Suprapubic skin (tissue), 3 donors: ENCODE data around the gene SHFL.

Experiments
- EP300 ChIP-seq: sonication (generic); formaldehyde crosslinking; IDR thresholded peaks from one replicate; pipeline ENCODE4 v1.6.1; 2017; ENCODE audit warnings: antibody characterized with exemption
- POLR2A ChIP-seq, 2 donors: fragments of 450-650 bp; IDR thresholded peaks; one replicate each; pipeline ENCODE4 v1.6.1; 2017; ENCODE audit warnings: antibody characterized with exemption in 2 of 2, mild to moderate bottlenecking in 2 of 2, moderate library complexity in 2 of 2
- TF ChIP-seq, protein P1 (sequence below), 2 donors: fragments of 200-600 bp in 1 of 2; fragments of 450-650 bp in 1 of 2; sonication (generic) in 1 of 2; IDR thresholded peaks; one replicate each; pipeline ENCODE4 v1.5.1; 2016 to 2019; ENCODE audit warnings: antibody characterized with exemption in 2 of 2, mild to moderate bottlenecking in 1 of 2, moderate library complexity in 1 of 2

DNA sequence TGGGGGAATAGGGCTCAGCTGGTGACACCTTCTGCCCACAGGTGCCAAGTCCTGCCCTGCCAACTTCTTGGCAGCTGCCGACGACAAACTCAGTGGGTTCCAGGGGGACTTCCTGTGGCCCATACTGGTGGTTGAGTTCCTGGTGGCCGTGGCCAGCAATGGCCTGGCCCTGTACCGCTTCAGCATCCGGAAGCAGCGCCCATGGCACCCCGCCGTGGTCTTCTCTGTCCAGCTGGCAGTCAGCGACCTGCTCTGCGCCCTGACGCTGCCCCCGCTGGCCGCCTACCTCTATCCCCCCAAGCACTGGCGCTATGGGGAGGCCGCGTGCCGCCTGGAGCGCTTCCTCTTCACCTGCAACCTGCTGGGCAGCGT, 27.5 kb downstream of the SHFL start:
- TF ChIP-seq, protein P1, sequence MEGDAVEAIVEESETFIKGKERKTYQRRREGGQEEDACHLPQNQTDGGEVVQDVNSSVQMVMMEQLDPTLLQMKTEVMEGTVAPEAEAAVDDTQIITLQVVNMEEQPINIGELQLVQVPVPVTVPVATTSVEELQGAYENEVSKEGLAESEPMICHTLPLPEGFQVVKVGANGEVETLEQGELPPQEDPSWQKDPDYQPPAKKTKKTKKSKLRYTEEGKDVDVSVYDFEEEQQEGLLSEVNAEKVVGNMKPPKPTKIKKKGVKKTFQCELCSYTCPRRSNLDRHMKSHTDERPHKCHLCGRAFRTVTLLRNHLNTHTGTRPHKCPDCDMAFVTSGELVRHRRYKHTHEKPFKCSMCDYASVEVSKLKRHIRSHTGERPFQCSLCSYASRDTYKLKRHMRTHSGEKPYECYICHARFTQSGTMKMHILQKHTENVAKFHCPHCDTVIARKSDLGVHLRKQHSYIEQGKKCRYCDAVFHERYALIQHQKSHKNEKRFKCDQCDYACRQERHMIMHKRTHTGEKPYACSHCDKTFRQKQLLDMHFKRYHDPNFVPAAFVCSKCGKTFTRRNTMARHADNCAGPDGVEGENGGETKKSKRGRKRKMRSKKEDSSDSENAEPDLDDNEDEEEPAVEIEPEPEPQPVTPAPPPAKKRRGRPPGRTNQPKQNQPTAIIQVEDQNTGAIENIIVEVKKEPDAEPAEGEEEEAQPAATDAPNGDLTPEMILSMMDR (IDR thresholded peaks at IDR 0.05) = no peak
- TF ChIP-seq POLR2A (IDR thresholded peaks at IDR 0.05) = no peak
- TF ChIP-seq EP300 = no peak
